Activated naive CD4-positive, alpha-beta T cell treated with anti-CD3 and anti-CD28 coated beads, Interleukin-2, amount 10 ng/mL, durations not matched to agents 7 days and 5 days (primary cell): ENCODE data around the gene SERPINB13.

ENCODE experiments used
- CTCF ChIA-PET: fragments of 350-600 bp; sonication (Branson Sonifier 250); formaldehyde crosslinking; loops from one replicate; lab custom pipeline; 2021; ENCODE audit warnings: antibody characterized with exemption; lab: Charles Lee
- DNase-seq: peaks from one replicate; pipeline ENCODE4 v3.0.0-alpha.2; 2020
- H3K27ac Mint-ChIP-seq: one replicate; pipeline ENCODE4 v1.8.0; 2021; ENCODE audit warnings: mild to moderate bottlenecking, moderate library complexity, mixed read lengths
- H3K27me3 Mint-ChIP-seq: one replicate; pipeline ENCODE4 v1.8.0; 2021; ENCODE audit warnings: mild to moderate bottlenecking, mixed read lengths
- H3K36me3 Mint-ChIP-seq: one replicate; pipeline ENCODE4 v1.8.0; 2021; ENCODE audit warnings: mixed read lengths
- H3K4me1 Mint-ChIP-seq: one replicate; pipeline ENCODE4 v1.8.0; 2021; ENCODE audit warnings: mixed read lengths
- H3K4me3 Mint-ChIP-seq: one replicate; pipeline ENCODE4 v1.8.0; 2021; ENCODE audit warnings: mild to moderate bottlenecking, moderate library complexity, mixed read lengths
- H3K9me3 Mint-ChIP-seq: one replicate; pipeline ENCODE4 v1.8.0; 2021; ENCODE audit warnings: mixed read lengths

Gene SERPINB13, protein sequence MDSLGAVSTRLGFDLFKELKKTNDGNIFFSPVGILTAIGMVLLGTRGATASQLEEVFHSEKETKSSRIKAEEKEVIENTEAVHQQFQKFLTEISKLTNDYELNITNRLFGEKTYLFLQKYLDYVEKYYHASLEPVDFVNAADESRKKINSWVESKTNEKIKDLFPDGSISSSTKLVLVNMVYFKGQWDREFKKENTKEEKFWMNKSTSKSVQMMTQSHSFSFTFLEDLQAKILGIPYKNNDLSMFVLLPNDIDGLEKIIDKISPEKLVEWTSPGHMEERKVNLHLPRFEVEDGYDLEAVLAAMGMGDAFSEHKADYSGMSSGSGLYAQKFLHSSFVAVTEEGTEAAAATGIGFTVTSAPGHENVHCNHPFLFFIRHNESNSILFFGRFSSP

GRCh38 chr18:63586966-63587365 lies at the start of gene SERPINB13:
Gene SERPINB13 (plus strand): TSS chr18:63587343. CDS start chr18:63588668, 1,325 bp downstream.
- Mint-ChIP-seq H3K27me3 (no peaks in the 10 kb centered on the region), H3K4me1 (no peaks in the 10 kb centered on the region), H3K36me3 (no peaks in the 10 kb centered on the region), H3K27ac (no peak within 1 kb of the TSS), H3K4me3 (no peak within 1 kb of the TSS), H3K9me3 (no peaks in the 10 kb centered on the region)
- CTCF ChIA-PET, result interaction anchor here (0.8 to 1.4 kb wide), 2 partner anchors 9 to 69 kb away, joined by 3 read pairs; no protein-coding TSS in a partner anchor
- no peak for DNase-seq

- no peak overlapping the region for H3K27ac Mint-ChIP-seq
- CTCF ChIA-PET, result no interaction called here
- no peaks in the 10 kb centered on the region for H3K9me3 Mint-ChIP-seq
- DNase-seq, result no peak
- H3K27me3 Mint-ChIP-seq, result peaks cover 10% of the 10 kb centered on the region
- no peak overlapping the region for H3K4me3 Mint-ChIP-seq
- no peaks in the 10 kb centered on the region for H3K36me3 Mint-ChIP-seq
- H3K4me1 Mint-ChIP-seq, result no peaks in the 10 kb centered on the region
Measured at GRCh38 chr18:63539904-63540510, 47.1 kb upstream of the SERPINB13 start.

- no peaks in the 10 kb centered on the region for H3K4me1 Mint-ChIP-seq
- H3K36me3 Mint-ChIP-seq, result no peaks in the 10 kb centered on the region
- H3K27me3 Mint-ChIP-seq, result peaks cover 10% of the 10 kb centered on the region
- H3K9me3 Mint-ChIP-seq, result no peaks in the 10 kb centered on the region
- no peak for DNase-seq
- H3K27ac Mint-ChIP-seq, result no peak within 1 kb of the TSS
- CTCF ChIA-PET, result no interaction called here
- no peak within 1 kb of the TSS for H3K4me3 Mint-ChIP-seq
Measured at GRCh38 chr18:63542069-63542468, 45.1 kb upstream of the SERPINB13 start, which contains the start of gene SERPINB12. Gene SERPINB12 (plus strand): TSS chr18:63542369. CDS start chr18:63556160, 13,791 bp downstream.

GRCh38 chr18:63544017-63544416 lies 43.1 kb upstream of the SERPINB13 start:
- H3K27me3 Mint-ChIP-seq, result peaks cover 8% of the 10 kb centered on the region
- no peak overlapping the region for H3K27ac Mint-ChIP-seq
- CTCF ChIA-PET, result interaction anchor here (1.3 to 1.4 kb wide), 2 partner anchors 28 to 32 kb away, joined by 3 read pairs; no protein-coding TSS in a partner anchor
- H3K4me3 Mint-ChIP-seq, result no peak overlapping the region
- DNase-seq, result no peak
- H3K4me1 Mint-ChIP-seq, result no peaks in the 10 kb centered on the region
- H3K9me3 Mint-ChIP-seq, result no peaks in the 10 kb centered on the region
- no peaks in the 10 kb centered on the region for H3K36me3 Mint-ChIP-seq

DNA sequence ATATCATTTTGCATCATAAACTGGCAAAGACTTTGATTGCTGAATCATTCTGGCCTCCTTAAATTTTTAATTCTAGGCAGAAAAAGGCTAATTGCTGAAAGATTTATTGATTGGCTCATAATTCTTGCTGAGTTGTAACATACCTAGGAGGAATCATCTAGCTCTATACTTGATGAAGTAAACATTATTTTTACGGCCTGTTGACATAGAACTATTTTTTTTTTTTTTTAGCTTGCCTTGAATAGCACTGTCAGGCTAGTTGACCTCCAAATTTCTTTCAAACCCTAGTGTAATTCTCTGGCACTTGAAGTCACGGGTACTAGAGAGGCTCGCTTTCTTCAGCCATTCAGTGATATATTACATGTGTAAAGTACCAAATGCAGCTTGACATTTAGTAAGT lies 42.1 kb upstream of the SERPINB13 start:
- no peak overlapping the region for H3K4me3 Mint-ChIP-seq
- H3K36me3 Mint-ChIP-seq, result no peaks in the 10 kb centered on the region
- H3K27me3 Mint-ChIP-seq, result peaks cover 8% of the 10 kb centered on the region
- CTCF ChIA-PET, result interaction anchor here (1.3 kb wide), 1 partner anchor 33 kb away, joined by 3 read pairs; no protein-coding TSS in a partner anchor
- H3K9me3 Mint-ChIP-seq, result no peaks in the 10 kb centered on the region
- H3K27ac Mint-ChIP-seq, result no peak overlapping the region
- H3K4me1 Mint-ChIP-seq, result no peaks in the 10 kb centered on the region
- no peak for DNase-seq

- Mint-ChIP-seq H3K27ac (no peak overlapping the region), H3K36me3 (no peaks in the 10 kb centered on the region), H3K4me1 (no peaks in the 10 kb centered on the region), H3K4me3 (no peak overlapping the region), H3K27me3 (peaks cover 4% of the 10 kb centered on the region), H3K9me3 (no peaks in the 10 kb centered on the region)
- CTCF ChIA-PET, result interaction anchor here (1.8 kb wide), 1 partner anchor 31 kb away, joined by 5 read pairs; no protein-coding TSS in a partner anchor
- no peak for DNase-seq
Measured at GRCh38 chr18:63550068-63550467, 37.1 kb upstream of the SERPINB13 start.

DNA sequence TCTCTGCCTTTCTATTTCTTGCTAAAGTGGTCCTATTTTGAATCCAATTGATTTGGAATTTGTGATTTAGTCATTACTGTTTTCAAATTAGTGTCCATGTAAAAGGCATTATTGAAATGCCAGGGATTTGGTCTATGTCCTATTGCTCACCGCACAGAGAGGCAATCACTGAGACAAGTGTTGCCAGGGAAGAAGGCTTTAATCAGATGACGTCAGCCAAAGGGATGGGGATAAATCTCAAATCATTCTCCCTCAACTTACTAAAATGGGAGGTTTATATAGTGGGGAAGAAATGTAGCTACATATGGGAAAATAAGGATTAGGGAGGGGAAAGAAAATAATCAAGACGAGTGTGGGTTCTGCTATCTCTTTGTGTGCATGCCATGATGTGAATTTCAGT lies 35.4 kb upstream of the SERPINB13 start:
- Mint-ChIP-seq H3K27me3 (peaks cover 4% of the 10 kb centered on the region), H3K4me1 (no peaks in the 10 kb centered on the region), H3K4me3 (no peak overlapping the region), H3K27ac (no peak overlapping the region), H3K36me3 (no peaks in the 10 kb centered on the region), H3K9me3 (no peaks in the 10 kb centered on the region)
- CTCF ChIA-PET, result no interaction called here
- no peak for DNase-seq

- H3K4me3 Mint-ChIP-seq, result no peak overlapping the region
- no peaks in the 10 kb centered on the region for H3K4me1 Mint-ChIP-seq
- no peaks in the 10 kb centered on the region for H3K36me3 Mint-ChIP-seq
- H3K27ac Mint-ChIP-seq, result no peak overlapping the region
- DNase-seq, result no peak
- H3K9me3 Mint-ChIP-seq, result no peaks in the 10 kb centered on the region
- CTCF ChIA-PET, result interaction anchor here (1.3 kb wide), 1 partner anchor 34 kb away, joined by 3 read pairs; no protein-coding TSS in a partner anchor
- peaks cover 4% of the 10 kb centered on the region for H3K27me3 Mint-ChIP-seq
Measured at GRCh38 chr18:63552581-63552980, 34.6 kb upstream of the SERPINB13 start.

DNA sequence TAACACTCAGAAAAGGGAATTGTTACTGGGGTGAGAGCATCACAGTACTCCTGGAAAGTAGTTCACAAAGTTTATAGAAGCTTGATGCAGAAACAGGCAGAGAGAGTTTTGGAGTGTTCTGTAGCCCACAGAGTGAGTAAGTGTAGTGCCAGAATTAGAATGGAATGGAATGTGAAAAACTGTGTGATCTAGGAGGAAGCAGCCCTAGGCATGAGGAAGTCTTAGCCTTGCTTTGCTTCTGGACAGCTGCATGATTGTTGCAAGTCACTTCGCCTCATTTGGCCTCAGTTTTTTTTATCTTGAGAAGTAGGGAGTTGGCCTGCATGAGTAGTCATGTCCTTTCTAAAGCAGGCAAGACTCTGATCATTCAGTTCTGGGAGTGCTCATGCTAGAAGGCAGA lies 34.1 kb upstream of the SERPINB13 start:
- Mint-ChIP-seq H3K4me1 (no peaks in the 10 kb centered on the region), H3K9me3 (no peaks in the 10 kb centered on the region), H3K36me3 (no peaks in the 10 kb centered on the region), H3K27me3 (peaks cover 4% of the 10 kb centered on the region), H3K27ac (no peak overlapping the region), H3K4me3 (no peak overlapping the region)
- no peak for DNase-seq
- CTCF ChIA-PET, result interaction anchor here (1.3 kb wide), 1 partner anchor 34 kb away, joined by 3 read pairs; no protein-coding TSS in a partner anchor

DNA sequence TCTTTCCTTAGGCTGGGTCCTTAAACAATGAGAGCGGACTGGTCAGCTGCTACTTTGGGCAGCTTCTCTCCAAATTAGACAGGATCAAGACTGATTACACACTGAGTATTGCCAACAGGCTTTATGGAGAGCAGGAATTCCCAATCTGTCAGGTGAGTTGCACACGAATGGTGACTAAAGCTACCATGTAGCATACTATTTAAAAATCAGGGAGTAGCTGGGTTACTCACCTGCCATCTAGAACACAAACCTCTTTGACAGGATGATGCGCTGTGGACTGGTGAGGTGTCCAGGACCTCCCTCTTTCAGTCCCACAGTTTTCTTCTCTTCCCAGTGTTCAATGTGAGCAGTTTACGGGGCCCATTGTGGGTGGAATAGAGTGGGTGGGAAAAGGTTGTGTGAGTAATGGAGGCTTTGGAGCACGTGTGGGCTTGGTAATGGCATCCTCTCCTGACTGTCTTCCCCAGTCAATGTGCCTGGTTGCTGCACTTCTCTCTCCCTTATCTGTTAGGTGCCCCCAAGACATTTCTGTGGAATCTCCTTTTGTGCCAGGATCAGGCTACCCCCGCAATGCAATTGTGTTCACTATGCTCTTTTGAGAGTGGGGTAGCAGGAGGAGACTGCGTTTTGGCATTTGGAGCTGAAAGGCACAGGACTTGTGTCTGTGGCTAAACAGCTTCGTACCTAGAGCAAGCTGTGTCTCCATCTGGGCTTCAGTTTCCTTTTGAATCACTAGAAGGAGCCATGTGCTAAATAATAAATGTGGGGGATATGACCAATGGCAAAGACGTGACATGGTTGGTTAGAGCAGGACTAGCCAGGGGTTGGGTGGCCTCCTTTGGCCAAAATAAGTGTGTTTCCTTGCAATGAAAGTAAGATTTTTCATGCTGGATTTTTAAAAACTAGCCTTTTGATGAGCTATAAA lies 27.3 kb upstream of the SERPINB13 start:
- DNase-seq, result no peak
- H3K9me3 Mint-ChIP-seq, result no peaks in the 10 kb centered on the region
- H3K27ac Mint-ChIP-seq, result no peak overlapping the region
- no peaks in the 10 kb centered on the region for H3K36me3 Mint-ChIP-seq
- no peak overlapping the region for H3K4me3 Mint-ChIP-seq
- CTCF ChIA-PET, result interaction anchor here (0.7 to 1.0 kb wide), 2 partner anchors 17 to 43 kb away, joined by 3 to 4 read pairs; no protein-coding TSS in a partner anchor
- peaks cover 14% of the 10 kb centered on the region for H3K27me3 Mint-ChIP-seq
- H3K4me1 Mint-ChIP-seq, result no peaks in the 10 kb centered on the region

DNA sequence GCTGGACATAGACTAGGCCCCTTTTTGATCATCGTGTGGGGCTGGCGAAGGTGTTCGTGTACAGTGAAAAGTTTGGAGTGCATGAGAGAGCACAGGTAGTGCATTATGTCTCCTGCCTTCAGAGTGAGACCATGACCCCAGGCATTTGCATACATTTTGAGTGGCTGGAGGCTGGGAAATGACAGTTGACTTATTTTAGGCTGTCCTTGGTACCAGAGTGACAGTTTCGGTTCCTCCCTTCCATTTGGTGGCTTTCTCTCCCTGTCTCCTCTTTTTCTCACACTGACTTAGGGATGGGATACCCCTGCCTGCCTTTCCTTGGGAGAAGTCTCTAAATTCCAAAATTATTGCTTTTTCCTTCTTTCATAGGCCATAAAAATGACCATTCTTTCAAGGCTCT lies 24.9 kb upstream of the SERPINB13 start:
- no peaks in the 10 kb centered on the region for H3K4me1 Mint-ChIP-seq
- H3K27me3 Mint-ChIP-seq, result peaks cover 21% of the 10 kb centered on the region
- H3K36me3 Mint-ChIP-seq, result no peaks in the 10 kb centered on the region
- no peak for DNase-seq
- CTCF ChIA-PET, result interaction anchor here (0.6 to 0.9 kb wide), 2 partner anchors 44 to 1211 kb away, joined by 3 to 4 read pairs; no protein-coding TSS in a partner anchor
- no peak overlapping the region for H3K4me3 Mint-ChIP-seq
- H3K27ac Mint-ChIP-seq, result no peak overlapping the region
- no peaks in the 10 kb centered on the region for H3K9me3 Mint-ChIP-seq

DNA sequence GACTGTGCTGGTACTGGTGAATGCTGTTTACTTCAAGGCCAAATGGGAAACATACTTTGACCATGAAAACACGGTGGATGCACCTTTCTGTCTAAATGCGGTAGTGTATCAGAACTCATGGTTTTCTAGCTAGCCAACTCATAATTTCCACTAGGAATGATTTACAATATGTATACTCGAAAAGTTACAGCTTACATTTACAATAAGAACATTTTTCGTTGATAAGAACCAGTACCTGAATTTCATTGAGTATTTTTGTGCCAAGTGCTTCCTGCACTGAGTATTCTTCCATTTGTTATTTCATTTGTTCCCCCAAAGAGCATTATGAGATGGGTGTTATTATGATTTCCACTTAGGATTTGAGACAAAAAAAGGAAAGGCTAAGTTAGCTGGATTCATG lies 23.1 kb upstream of the SERPINB13 start:
- no peaks in the 10 kb centered on the region for H3K36me3 Mint-ChIP-seq
- H3K4me3 Mint-ChIP-seq, result no peak overlapping the region
- no peak overlapping the region for H3K27ac Mint-ChIP-seq
- H3K9me3 Mint-ChIP-seq, result no peaks in the 10 kb centered on the region
- H3K4me1 Mint-ChIP-seq, result no peaks in the 10 kb centered on the region
- CTCF ChIA-PET, result interaction anchor here (0.7 kb wide), 1 partner anchor 278 kb away, joined by 3 read pairs; no protein-coding TSS in a partner anchor
- DNase-seq, result no peak
- H3K27me3 Mint-ChIP-seq, result peaks cover 17% of the 10 kb centered on the region

DNA sequence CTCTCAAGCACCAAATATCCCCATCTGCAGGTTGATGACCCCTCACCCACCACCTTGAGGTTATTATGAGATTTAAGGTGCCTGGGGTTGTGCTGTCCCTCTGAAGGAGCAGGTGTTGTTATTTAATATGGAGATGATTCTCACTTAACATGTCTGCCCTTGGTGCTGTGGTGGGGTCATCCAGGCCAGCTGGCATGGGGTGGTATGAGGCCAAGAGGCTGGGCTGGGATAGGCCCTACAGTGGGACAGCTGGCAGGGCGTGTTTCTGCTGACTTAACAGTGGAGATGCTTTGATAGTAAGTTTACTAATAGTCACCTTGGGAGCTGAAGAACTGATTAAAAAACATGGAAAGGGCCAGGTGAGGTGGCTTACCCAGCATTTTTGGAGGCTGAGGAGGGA lies 22.6 kb upstream of the SERPINB13 start:
- Mint-ChIP-seq H3K4me3 (no peak overlapping the region), H3K27me3 (peaks cover 17% of the 10 kb centered on the region), H3K27ac (no peak overlapping the region), H3K4me1 (no peaks in the 10 kb centered on the region), H3K9me3 (no peaks in the 10 kb centered on the region), H3K36me3 (no peaks in the 10 kb centered on the region)
- no peak for DNase-seq
- CTCF ChIA-PET, result interaction anchor here (0.7 kb wide), 1 partner anchor 277 kb away, joined by 3 read pairs; no protein-coding TSS in a partner anchor
